Inflammatory macrophage (primary cell): Measurements from ENCODE around the gene PDGFRA.
"Not testable (repeated sequence)": the region's sequence is repeated elsewhere in the genome, so short reads cannot be mapped to it uniquely, and the experiment has no call there.

ENCODE experiments used
- DNase-seq, 2 donors: peaks; one replicate each; pipeline ENCODE4 v3.0.0-alpha.2; 2020 to 2022

The PDGFRA gene

GRCh38 chr4:54228056-54228527 lies 1.0 kb upstream of the PDGFRA start:
- DNase-seq, result peak; percentile 30 to 38

- no peak for DNase-seq
Measured at GRCh38 chr4:54228546-54228945, 547 bp upstream of the PDGFRA start.

GRCh38 chr4:54229631-54230483 lies 764 bp downstream of the PDGFRA start:
- no peak for DNase-seq

GRCh38 chr4:54230484-54231418 lies 1.7 kb downstream of the PDGFRA start:
- DNase-seq, result no peak

GRCh38 chr4:54231419-54231767 lies 2.3 kb downstream of the PDGFRA start:
- DNase-seq, result no peak

GRCh38 chr4:54231768-54232688 lies 2.9 kb downstream of the PDGFRA start:
- no peak for DNase-seq

- DNase-seq, result peak; percentile 83 to 89
Measured at GRCh38 chr4:54233277-54233696, 4.2 kb downstream of the PDGFRA start.

GRCh38 chr4:54233697-54234496 lies 4.8 kb downstream of the PDGFRA start:
- peak; percentile 75 to 79 for DNase-seq

- DNase-seq, result no peak
Measured at GRCh38 chr4:54234497-54235205, 5.6 kb downstream of the PDGFRA start.

GRCh38 chr4:54236316-54236715 lies 7.2 kb downstream of the PDGFRA start:
- not testable (repeated sequence) for DNase-seq

GRCh38 chr4:54237770-54238169 lies 8.7 kb downstream of the PDGFRA start:
- DNase-seq, result no peak

GRCh38 chr4:54238389-54238788 lies 9.3 kb downstream of the PDGFRA start:
- no peak for DNase-seq

GRCh38 chr4:54241268-54241823 lies 12.3 kb downstream of the PDGFRA start:
- DNase-seq, result not testable (repeated sequence)

- not testable (repeated sequence) for DNase-seq
Measured at GRCh38 chr4:54243541-54243940, 14.4 kb downstream of the PDGFRA start.

- not testable (repeated sequence) for DNase-seq
Measured at GRCh38 chr4:54252312-54252711, 23.2 kb downstream of the PDGFRA start.

- no peak for DNase-seq
Measured at GRCh38 chr4:54254116-54254914, 25.2 kb downstream of the PDGFRA start.

GRCh38 chr4:54254915-54255246 lies 25.8 kb downstream of the PDGFRA start:
- DNase-seq, result no peak

- no peak for DNase-seq
Measured at GRCh38 chr4:54255881-54256280, 26.8 kb downstream of the PDGFRA start.
